NCI-H2196 (cell line): ENCODE data around the gene MGST2.
"Not testable (repeated sequence)": the region's sequence is repeated elsewhere in the genome, so short reads cannot be mapped to it uniquely, and the experiment has no call there.

Experiments used
- DNase-seq: peaks from one replicate; lab custom pipeline; 2025; ENCODE audit not compliant: unreplicated experiment; lab: John Stamatoyannopoulos, UW

MGST2 gene

GRCh38 chr4:139669335-139669734 is 3.7 kb downstream of the MGST2 start:
- DNase-seq = no peak

DNA sequence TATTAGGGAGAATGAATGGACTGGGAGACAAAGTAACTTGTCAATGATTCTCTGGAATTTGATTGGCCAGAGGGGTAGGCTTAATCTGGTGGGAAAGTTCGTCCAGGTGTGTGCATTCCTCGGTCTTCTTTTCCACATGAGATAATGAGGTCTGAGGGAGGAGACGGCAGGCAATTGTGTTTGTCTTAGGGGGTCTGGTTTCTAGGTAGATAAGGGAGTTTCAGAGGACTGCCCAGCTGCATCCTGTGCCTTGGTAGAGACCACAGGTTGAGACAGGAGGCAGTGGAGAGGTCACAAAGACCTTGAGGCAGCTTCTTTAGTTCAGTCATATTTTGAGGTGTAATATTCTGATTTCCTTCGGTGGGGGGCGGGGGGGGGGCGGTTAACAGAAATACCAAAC is 4.3 kb downstream of the MGST2 start:
- DNase-seq = no peak

- DNase-seq = no peak
Observed at GRCh38 chr4:139670775-139671174, 5.2 kb downstream of the MGST2 start.

DNA sequence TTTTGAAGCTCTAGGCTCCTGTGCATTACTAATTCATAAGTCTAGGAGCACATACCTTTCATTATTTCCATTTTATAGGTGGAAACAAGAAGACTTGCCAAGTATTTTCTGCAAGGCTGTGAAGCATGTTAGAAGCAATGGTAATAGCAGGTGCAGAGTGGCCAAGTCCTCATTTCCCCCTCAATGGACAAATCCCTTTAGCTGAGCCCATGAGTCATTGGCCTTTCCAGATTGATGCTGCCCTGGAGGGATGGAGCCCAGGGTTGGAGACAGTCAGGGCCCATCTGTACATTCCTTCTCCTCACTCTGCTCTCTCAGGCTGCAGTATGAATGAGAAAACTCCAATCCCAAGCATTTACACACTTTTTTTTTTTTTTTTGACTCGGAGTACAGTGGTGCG is 6.6 kb downstream of the MGST2 start:
- no peak for DNase-seq

DNA sequence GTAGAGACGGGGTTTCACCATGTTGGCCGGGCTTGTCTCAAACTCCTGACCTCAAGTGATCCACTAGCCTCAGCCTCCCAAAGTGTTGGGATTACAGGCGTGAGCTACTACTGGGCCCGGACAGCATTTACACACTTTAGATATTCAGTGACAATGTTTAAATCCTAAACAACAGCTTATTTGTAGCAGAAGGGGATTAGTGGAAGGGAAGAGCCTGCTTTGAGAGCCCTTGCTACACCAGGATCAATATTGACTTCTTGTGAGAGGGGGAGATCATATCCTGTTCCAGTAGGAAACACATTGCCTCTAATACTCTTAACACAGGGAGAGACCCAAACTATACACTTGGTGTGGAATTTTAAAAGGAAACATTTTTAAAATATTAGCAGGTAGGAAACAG is 7.1 kb downstream of the MGST2 start:
- DNase-seq = no peak

- DNase-seq = no peak
Observed at GRCh38 chr4:139674875-139675550, 9.4 kb downstream of the MGST2 start.

DNA sequence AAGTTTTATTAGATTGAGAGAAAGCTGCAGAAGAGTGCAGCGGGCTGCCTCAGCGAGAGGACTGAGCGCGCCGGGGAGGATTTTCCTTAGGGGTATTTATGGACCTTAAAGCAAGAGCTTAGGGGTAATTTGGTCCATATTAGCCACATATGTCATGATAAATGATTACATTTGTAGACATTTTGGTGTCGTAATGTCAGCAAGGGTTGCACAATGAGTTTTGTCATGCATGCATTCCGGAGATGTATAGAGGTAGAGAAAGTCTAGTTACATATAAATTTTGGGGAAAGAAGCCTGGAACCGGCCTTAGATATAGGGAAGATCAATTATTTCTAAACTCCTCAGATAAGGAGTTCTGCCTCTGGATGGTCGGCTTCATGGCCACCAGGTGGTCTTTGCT is 10.0 kb downstream of the MGST2 start:
- no peak for DNase-seq

DNA sequence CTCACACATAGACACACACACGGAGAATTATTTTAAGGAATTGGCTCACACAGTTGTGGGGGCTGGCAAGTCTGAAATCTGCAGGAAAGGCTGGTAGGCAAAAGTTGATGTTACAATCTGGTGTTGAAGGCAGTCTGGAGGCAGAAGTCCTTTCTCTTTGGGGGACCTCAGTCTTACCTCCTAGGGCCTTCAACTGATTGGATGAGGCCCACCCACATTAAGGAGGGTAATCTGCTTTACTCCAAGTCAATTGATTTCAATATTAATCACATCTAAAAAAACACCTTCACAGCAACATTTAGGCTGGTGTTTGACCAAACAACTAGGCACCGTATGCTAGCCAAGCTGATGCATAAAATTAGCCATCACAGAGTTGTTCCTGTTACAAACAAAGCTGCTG is 10.7 kb downstream of the MGST2 start:
- DNase-seq = no peak

- DNase-seq = no peak
Observed at GRCh38 chr4:139676913-139677585, 11.4 kb downstream of the MGST2 start.

GRCh38 chr4:139682309-139682708 is 16.7 kb downstream of the MGST2 start:
- DNase-seq = no peak

- no peak for DNase-seq
Observed at GRCh38 chr4:139682741-139683151, 17.1 kb downstream of the MGST2 start.

- DNase-seq = no peak
Observed at GRCh38 chr4:139684351-139684750, 18.7 kb downstream of the MGST2 start.

DNA sequence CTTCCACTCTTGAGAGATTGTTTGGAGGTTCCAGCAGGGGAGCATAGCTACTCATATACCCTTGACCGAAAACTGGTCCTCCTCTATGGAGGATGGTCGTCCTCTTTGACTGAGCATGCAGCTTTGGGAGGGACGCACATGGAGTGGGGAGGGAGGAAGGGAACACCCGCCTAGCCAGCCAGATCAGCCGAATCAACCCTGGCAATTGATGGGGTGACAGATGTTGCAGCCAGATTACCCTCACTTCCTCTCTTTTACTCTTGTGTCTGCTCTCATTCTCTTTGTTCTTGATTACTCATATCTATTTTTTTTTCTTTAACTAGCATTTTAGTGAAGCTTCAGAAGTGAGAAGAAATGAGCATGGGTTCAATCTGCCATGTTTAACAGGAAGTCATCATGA is 19.6 kb downstream of the MGST2 start:
- DNase-seq = no peak

GRCh38 chr4:139686130-139686529 is 20.5 kb downstream of the MGST2 start:
- no peak for DNase-seq

GRCh38 chr4:139686988-139687387 is 21.4 kb downstream of the MGST2 start:
- no peak for DNase-seq

DNA sequence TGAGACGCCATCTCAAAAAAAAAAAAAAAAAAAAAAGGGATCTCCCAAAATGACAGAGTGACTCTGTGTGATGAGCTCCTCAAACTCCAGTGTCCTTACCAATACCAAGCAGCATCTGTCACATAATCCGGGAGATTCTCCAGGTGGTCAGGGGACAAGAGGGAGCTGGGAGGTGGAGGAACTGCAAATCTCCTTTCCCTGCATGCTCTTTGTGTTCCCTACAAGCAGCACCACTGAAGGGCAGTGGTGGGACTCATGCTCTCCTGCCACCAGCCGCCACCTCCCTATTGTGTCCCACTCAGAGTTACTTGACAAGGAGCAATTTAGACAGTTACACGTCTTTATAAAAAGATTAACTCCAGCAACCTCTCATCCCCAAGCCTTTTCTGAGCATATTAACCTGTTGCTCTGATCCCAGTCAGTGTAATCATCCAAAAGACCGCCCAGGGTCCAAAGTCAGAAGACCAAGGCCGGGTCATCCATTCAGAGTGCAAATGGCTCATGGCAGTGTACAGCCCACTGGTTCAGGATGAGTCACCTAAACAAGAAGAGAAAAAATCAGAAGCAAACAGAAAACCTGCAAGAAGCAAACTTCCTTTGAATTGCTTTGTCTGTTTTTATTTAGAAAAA is 23.6 kb downstream of the MGST2 start:
- DNase-seq = no peak

- no peak for DNase-seq
Observed at GRCh38 chr4:139690419-139690818, 24.8 kb downstream of the MGST2 start.

GRCh38 chr4:139692309-139693012 is 26.8 kb downstream of the MGST2 start:
- no peak for DNase-seq

DNA sequence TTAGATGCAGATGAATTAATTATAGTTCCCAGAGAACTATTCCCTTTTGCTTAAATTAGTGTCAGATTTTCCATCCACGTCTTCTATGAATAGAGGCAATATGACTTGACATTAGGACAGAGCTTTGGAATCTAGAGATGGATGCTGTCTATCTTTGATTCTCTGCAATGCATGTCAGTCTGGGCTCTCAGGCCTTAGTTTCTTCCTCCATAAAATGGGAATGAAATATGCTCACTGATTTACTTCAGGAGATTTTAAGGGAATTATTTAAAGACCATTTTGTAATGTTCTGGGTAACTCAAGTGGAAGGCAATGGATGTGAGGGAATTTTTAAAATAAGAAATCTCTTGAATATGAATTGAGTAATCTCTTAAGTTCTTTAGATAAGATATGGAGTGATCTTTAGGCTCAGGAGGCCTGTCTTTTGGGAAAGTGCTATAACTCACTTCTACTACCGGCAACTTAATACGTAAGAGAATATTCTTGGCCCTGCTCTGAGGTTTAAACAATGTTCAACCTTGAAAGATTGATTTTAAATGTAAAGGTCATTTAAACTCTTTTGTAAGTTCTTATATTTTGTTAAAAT is 29.0 kb downstream of the MGST2 start:
- no peak for DNase-seq

DNA sequence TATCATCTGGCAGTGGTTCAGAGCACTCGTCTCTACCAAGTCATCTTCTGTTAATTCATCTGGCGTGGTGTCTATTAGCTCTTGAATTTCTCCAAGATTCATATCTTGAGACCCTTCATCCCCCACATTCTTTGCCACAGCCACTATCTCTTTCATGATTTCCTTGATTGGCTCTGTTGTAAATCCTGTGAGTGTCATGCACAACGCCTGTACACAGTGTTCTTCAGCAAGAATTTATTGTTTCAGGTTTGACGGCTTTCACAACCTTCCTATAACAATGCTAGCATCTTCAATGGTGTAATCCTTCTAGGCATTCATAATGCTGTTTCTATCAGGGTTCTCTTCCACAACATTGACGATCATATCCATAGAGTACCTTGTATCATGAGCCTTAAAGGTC is 30.9 kb downstream of the MGST2 start:
- no peak for DNase-seq

- not testable (repeated sequence) for DNase-seq
Observed at GRCh38 chr4:139698167-139698925, 32.7 kb downstream of the MGST2 start.
